Fibroblast of lung (primary cell): Measurements from ENCODE around the gene SP6. TPM values are rescaled to one million over a fixed set of nuclear protein-coding genes. Genes with fewer than 3 reads are reported as not detected.

Experiments
- DNase-seq, 2 donors: peaks; one replicate each; pipeline versions ENCODE4 v3.0.0 to v3.0.0-alpha.2; 2010; ENCODE audit warnings: low read depth in 2 of 2
- H2AFZ ChIP-seq: 2 replicates; pipeline ENCODE4 v1.5.1; 2012; ENCODE audit warnings: low read length, control low read depth, inconsistent platforms
- H3K27ac ChIP-seq: 2 replicates; pipeline ENCODE4 v1.5.1; 2011; ENCODE audit warnings: low read length, control low read depth; ENCODE audit not compliant: insufficient read depth
- H3K27me3 ChIP-seq: 2 replicates; pipeline ENCODE4 v1.5.1; 2011; ENCODE audit warnings: mild to moderate bottlenecking, low read length; ENCODE audit not compliant: control insufficient read depth, insufficient read depth
- H3K36me3 ChIP-seq: 2 replicates; pipeline ENCODE4 v1.5.1; 2011; ENCODE audit warnings: low read length; ENCODE audit not compliant: control insufficient read depth, insufficient read depth
- H3K4me1 ChIP-seq: 2 replicates; pipeline ENCODE4 v1.5.1; 2011; ENCODE audit warnings: low read length; ENCODE audit not compliant: control insufficient read depth, insufficient read depth; ENCODE audit errors: extremely low read depth
- H3K4me2 ChIP-seq: 2 replicates; pipeline ENCODE4 v1.5.1; 2011; ENCODE audit warnings: low read length, control low read depth; ENCODE audit not compliant: insufficient read depth; ENCODE audit errors: extremely low read depth
- H3K4me3 ChIP-seq, 4 experiments: fragments of 200-600 bp in 1 of 4; sonication (generic) in 1 of 4; replicated peaks in 1 of 4; 2 replicates each; pipeline ENCODE4 v1.5.1; 2011 to 2016; ENCODE audit warnings: low read length in 4 of 4, low read depth in 3 of 4, mild to moderate bottlenecking in 3 of 4, control low read depth in 2 of 4, inconsistent platforms in 1 of 4, mixed read lengths in 1 of 4; ENCODE audit not compliant: insufficient read depth in 1 of 4; ENCODE audit errors: control extremely low read depth in 1 of 4
- H3K79me2 ChIP-seq: 2 replicates; pipeline ENCODE4 v1.5.1; 2012; ENCODE audit warnings: mild to moderate bottlenecking, low read length, inconsistent platforms; ENCODE audit not compliant: control insufficient read depth, insufficient read depth
- H3K9ac ChIP-seq: 2 replicates; pipeline ENCODE4 v1.5.1; 2011; ENCODE audit warnings: mild to moderate bottlenecking, low read length, control low read depth; ENCODE audit not compliant: insufficient read depth
- H3K9me3 ChIP-seq: 2 replicates; pipeline ENCODE4 v1.5.1; 2012; ENCODE audit warnings: low read depth, low read length; ENCODE audit not compliant: control insufficient read depth, insufficient read depth
- H4K20me1 ChIP-seq: 2 replicates; pipeline ENCODE4 v1.5.1; 2011; ENCODE audit warnings: low read length; ENCODE audit not compliant: control insufficient read depth, insufficient read depth; ENCODE audit errors: extremely low read depth
- CTCF ChIP-seq, 2 donors: IDR thresholded peaks in 1 of 2; conservative IDR thresholded peaks in 1 of 2; 1 replicate in 1 of 2; 2 replicates in 1 of 2; pipeline ENCODE4 v1.5.1; 2011 to 2012; ENCODE audit warnings: low read length in 2 of 2, control low read depth in 1 of 2, inconsistent platforms in 1 of 2, low read depth in 1 of 2, mild to moderate bottlenecking in 1 of 2
- EZH2 ChIP-seq: IDR thresholded peaks from 2 replicates; pipeline ENCODE4 v1.5.1; 2012; ENCODE audit warnings: low read length, control low read depth, mild to moderate bottlenecking; ENCODE audit errors: missing control alignments
- polyA plus RNA-seq, 2 donors: library from polyadenylated mRNA; depleted of rRNA in 1 of 2; stranded (reverse) in 1 of 2; unstranded in 1 of 2; fragments of >200 nt; gene quantifications; 2 replicates each; pipeline ENCODE4 v1.2.1, GENCODE V29; 2011 to 2012; ENCODE audit warnings: missing spikeins in 1 of 2
- total RNA-seq: library from RNA; depleted of rRNA; stranded (reverse); fragments of >200 nt; gene quantifications from 2 replicates; pipeline ENCODE4 v1.2.1, GENCODE V29; 2014

The SP6 gene
- total and polyA plus RNA-seq, 2 donors (not counting 1 experiment from before 2014, with no cell fraction given) = under 0.01 to 0.07 TPM

- no peaks in the 10 kb centered on the region for H3K9me3 ChIP-seq
- H2AFZ ChIP-seq = no peak overlapping the region
- no peaks in the 10 kb centered on the region for H3K36me3 ChIP-seq
- H3K79me2 ChIP-seq = no peaks in the 10 kb centered on the region
- TF ChIP-seq EZH2 (no peak), CTCF (conservative IDR thresholded peaks at IDR 0.05 in 1 of 2, IDR thresholded peaks at IDR 0.05 in 1 of 2; ENCODE audit: low read depth in 1 of 2, low read length in 2 of 2) (no peak)
- no peak overlapping the region for H3K9ac ChIP-seq
- peaks cover 2% of the 10 kb centered on the region for H3K27me3 ChIP-seq
- H3K4me3 ChIP-seq = no peak overlapping the region
- peaks cover 3% of the 10 kb centered on the region for H3K4me1 ChIP-seq
- H3K4me2 ChIP-seq = no peak overlapping the region
- no peak for DNase-seq
- H3K27ac ChIP-seq = no peak overlapping the region
- no peaks in the 10 kb centered on the region for H4K20me1 ChIP-seq
Measured at GRCh38 chr17:47815106-47815918, 35.7 kb downstream of the SP6 start.

GRCh38 chr17:47813512-47814031 lies 37.4 kb downstream of the SP6 start:
- Histone ChIP-seq H3K79me2 (no peaks in the 10 kb centered on the region), H3K36me3 (peaks cover 3% of the 10 kb centered on the region), H3K27ac (no peak overlapping the region), H3K9ac (no peak overlapping the region), H3K4me2 (no peak overlapping the region), H3K27me3 (peaks cover 2% of the 10 kb centered on the region), H3K4me1 (peaks cover 4% of the 10 kb centered on the region), H3K4me3 (no peak overlapping the region), H3K9me3 (no peaks in the 10 kb centered on the region), H2AFZ (no peak overlapping the region), H4K20me1 (no peaks in the 10 kb centered on the region)
- no peak for TF ChIP-seq EZH2
- no peak for TF ChIP-seq CTCF (conservative IDR thresholded peaks at IDR 0.05 in 1 of 2, IDR thresholded peaks at IDR 0.05 in 1 of 2; ENCODE audit: low read depth in 1 of 2, low read length in 2 of 2)
- DNase-seq = no peak

- Histone ChIP-seq H3K9ac (no peak overlapping the region), H3K27ac (no peak overlapping the region), H3K36me3 (peaks cover 5% of the 10 kb centered on the region), H2AFZ (no peak overlapping the region), H3K9me3 (no peaks in the 10 kb centered on the region), H3K79me2 (no peaks in the 10 kb centered on the region), H3K4me2 (no peak overlapping the region), H3K27me3 (peaks cover 2% of the 10 kb centered on the region), H3K4me1 (peaks cover 4% of the 10 kb centered on the region), H4K20me1 (no peaks in the 10 kb centered on the region), H3K4me3 (no peak overlapping the region)
- TF ChIP-seq CTCF (conservative IDR thresholded peaks at IDR 0.05 in 1 of 2, IDR thresholded peaks at IDR 0.05 in 1 of 2; ENCODE audit: low read depth in 1 of 2, low read length in 2 of 2) (no peak), EZH2 (no peak)
- no peak for DNase-seq
Measured at GRCh38 chr17:47813077-47813476, 37.9 kb downstream of the SP6 start.
